K562 (cell line): ENCODE data around the gene PCSK7. TPM values are rescaled to one million over a fixed set of nuclear protein-coding genes. Genes with fewer than 3 reads are reported as not detected.

Experiments
- BCL6 ChIP-seq: fragments of 250-450 bp; sonication (Bioruptor Pico); IDR thresholded peaks from 2 replicates; pipeline ENCODE4 v1.4.0; 2020
- CBFA2T2 ChIP-seq: fragments of 450-650 bp; conservative IDR thresholded peaks from 2 replicates; pipeline ENCODE4 v1.6.1; 2017; ENCODE audit warnings: mild to moderate bottlenecking
- DPF2 ChIP-seq: fragments of 450-650 bp; IDR thresholded peaks from 2 replicates; pipeline ENCODE4 v1.6.1; 2016
- FOXM1 ChIP-seq, 2 experiments: fragments of 450-650 bp in 1 of 2; sonication (generic) in 1 of 2; formaldehyde crosslinking in 1 of 2; IDR thresholded peaks; 2 replicates each; pipeline versions ENCODE4 v1.6.1 to v1.9.0; 2017 to 2022; ENCODE audit warnings: low read depth in 2 of 2, mild to moderate bottlenecking in 2 of 2, missing genetic modification reagents in 1 of 2, moderate library complexity in 1 of 2
- GABPA ChIP-seq: fragments of 200-800 bp; sonication (Bioruptor generic); conservative IDR thresholded peaks from 2 replicates; pipeline ENCODE4 v1.6.1; 2016; ENCODE audit warnings: low read depth, missing genetic modification characterization, missing compliant biosample characterization
- GATA2 ChIP-seq: sonication (generic); formaldehyde crosslinking; IDR thresholded peaks from 2 replicates; pipeline ENCODE4 v1.4.0; 2020; ENCODE audit warnings: mild to moderate bottlenecking, missing genetic modification reagents
- KLF16 ChIP-seq: IDR thresholded peaks from 2 replicates; pipeline ENCODE4 v1.6.1; 2016; ENCODE audit warnings: antibody characterized with exemption
- MTA3 ChIP-seq: fragments of 450-650 bp; formaldehyde crosslinking; IDR thresholded peaks from 2 replicates; pipeline ENCODE4 v1.6.1; 2017; ENCODE audit warnings: mild to moderate bottlenecking, borderline replicate concordance
- PHB2 ChIP-seq: fragments of 450-650 bp; IDR thresholded peaks from 2 replicates; pipeline ENCODE4 v1.6.1; 2017; ENCODE audit warnings: low read depth
- RB1 ChIP-seq: fragments of 450-650 bp; IDR thresholded peaks from 2 replicates; pipeline ENCODE4 v1.6.1; 2017; ENCODE audit warnings: low read depth, mild to moderate bottlenecking
- SRF ChIP-seq, 2 experiments: fragments of 250-450, 450-650 bp in 1 of 2; sonication (Bioruptor Pico) in 1 of 2; sonication (generic) in 1 of 2; formaldehyde crosslinking; IDR thresholded peaks; 2 replicates each; pipeline versions ENCODE4 v1.5.0 to v1.5.1; 2020 to 2022; ENCODE audit warnings: mild to moderate bottlenecking in 1 of 2, missing genetic modification reagents in 1 of 2
- ZKSCAN8 ChIP-seq: fragments of 200-800 bp; sonication (Bioruptor generic); IDR thresholded peaks from 2 replicates; pipeline ENCODE4 v1.6.1; 2016; ENCODE audit warnings: missing genetic modification characterization, missing compliant biosample characterization
- ZNF143 ChIP-seq: sonication (generic); formaldehyde crosslinking; IDR thresholded peaks from 2 replicates; pipeline ENCODE4 v1.9.0; 2022; ENCODE audit warnings: mild to moderate bottlenecking, missing genetic modification reagents
- ZNF644 ChIP-seq: fragments of 200-800 bp; sonication (Bioruptor generic); IDR thresholded peaks from 2 replicates; pipeline ENCODE4 v1.6.1; 2016; ENCODE audit warnings: low read depth, missing genetic modification characterization, missing compliant biosample characterization
- polyA plus RNA-seq, 8 experiments: library from polyadenylated mRNA; depleted of rRNA in 4 of 8; stranded (reverse) in 5 of 8; unstranded in 3 of 8; fragments of >200 nt; fragmentation: Nextera tagmentation in 2 of 8; fragmentation: Illumina TruSeq in 1 of 8; extraction: Ambion mirVana in 2 of 8; extraction: Trizol in 1 of 8; gene quantifications; 2 replicates each; pipeline versions ENCODE4 v1.2.1 to v1.2.3, GENCODE V29; 2011 to 2014; ENCODE audit warnings: inconsistent platforms in 1 of 8, missing spikeins in 1 of 8
- total RNA-seq, 7 experiments: library from RNA; depleted of rRNA in 6 of 7; stranded (reverse); fragments of >200 nt in 6 of 7; fragmentation: Illumina TruSeq in 2 of 7; extraction: Trizol in 2 of 7; gene quantifications; 2 replicates each; pipeline versions ENCODE4 v1.2.1 to v1.2.3, GENCODE V29; 2011 to 2021; ENCODE audit warnings: low replicate concordance in 1 of 7
- TF ChIP-seq, protein P1 (sequence below): sonication (generic); formaldehyde crosslinking; IDR thresholded peaks from 2 replicates; pipeline ENCODE4 v1.8.1; 2022; ENCODE audit warnings: missing genetic modification reagents
- TF ChIP-seq, protein P2 (sequence below): sonication (generic); formaldehyde crosslinking; IDR thresholded peaks from 2 replicates; pipeline ENCODE4 v1.8.1; 2023; ENCODE audit warnings: mild to moderate bottlenecking, missing genetic modification reagents
- TF ChIP-seq, protein P3 (sequence below), 2 experiments: IDR thresholded peaks in 1 of 2; conservative IDR thresholded peaks in 1 of 2; 2 replicates each; pipeline ENCODE4 v1.6.1; 2016; ENCODE audit warnings: low read depth in 2 of 2, mild to moderate bottlenecking in 1 of 2, missing compliant biosample characterization in 1 of 2, missing genetic modification characterization in 1 of 2, moderate library complexity in 1 of 2
- TF ChIP-seq, protein P4 (sequence below): conservative IDR thresholded peaks from 2 replicates; pipeline ENCODE4 v1.6.1; 2011; ENCODE audit warnings: low read depth, mild to moderate bottlenecking, low read length; ENCODE audit not compliant: control insufficient read depth

PCSK7 gene
- total and polyA plus RNA-seq, 9 of the 15 experiments (the other 6 are each of a cell fraction or from before 2014, with no cell fraction given): 3.1 to 29.2 (median 15.6) TPM

DNA sequence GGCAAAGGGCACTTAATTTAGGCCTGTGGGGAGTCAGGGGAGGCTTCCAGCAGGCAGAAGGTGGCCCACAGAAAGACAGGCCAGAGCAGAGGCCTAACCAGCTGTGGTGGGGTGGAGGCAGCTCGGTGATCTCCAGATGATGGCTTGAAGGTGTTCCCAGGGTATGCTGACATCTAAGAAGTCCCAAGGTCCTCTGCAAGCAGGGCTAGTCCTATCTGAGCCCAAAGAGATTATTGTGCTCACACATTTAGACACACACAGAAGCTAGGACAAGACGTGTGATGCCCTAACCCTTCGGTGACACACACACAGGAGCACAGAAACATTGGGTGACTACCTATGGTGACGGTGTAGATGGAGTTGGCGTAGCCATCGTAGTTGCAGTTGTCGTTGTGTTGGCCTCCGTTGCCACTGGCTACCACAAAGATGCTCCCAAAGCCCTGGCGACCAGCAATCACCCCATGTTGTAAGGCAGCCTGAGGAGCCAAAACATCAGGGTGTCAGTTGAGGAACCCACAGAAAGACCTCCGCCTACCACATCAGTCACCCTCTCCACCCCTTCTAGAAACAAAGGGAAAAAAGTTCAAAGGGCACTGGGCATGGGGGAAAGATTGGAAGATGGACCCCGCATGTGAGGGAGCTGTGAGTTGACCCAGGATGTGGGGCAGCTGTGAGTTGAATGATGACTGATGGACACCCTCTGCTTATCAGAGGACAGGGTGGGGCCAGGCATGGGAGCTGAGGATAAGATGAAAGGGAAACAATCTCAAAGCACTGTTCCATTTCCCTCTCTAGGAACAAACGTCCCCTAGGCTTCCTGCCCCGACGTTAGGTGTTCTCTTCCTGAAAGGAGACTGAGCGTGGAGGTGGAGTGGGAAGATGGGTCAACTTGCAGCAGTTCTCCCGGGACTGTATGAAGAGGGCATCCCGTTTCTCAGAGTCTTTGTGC lies 7.9 kb downstream of the PCSK7 start (continued):
- TF ChIP-seq, protein P1, sequence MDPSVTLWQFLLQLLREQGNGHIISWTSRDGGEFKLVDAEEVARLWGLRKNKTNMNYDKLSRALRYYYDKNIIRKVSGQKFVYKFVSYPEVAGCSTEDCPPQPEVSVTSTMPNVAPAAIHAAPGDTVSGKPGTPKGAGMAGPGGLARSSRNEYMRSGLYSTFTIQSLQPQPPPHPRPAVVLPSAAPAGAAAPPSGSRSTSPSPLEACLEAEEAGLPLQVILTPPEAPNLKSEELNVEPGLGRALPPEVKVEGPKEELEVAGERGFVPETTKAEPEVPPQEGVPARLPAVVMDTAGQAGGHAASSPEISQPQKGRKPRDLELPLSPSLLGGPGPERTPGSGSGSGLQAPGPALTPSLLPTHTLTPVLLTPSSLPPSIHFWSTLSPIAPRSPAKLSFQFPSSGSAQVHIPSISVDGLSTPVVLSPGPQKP: no peak
- TF ChIP-seq ZNF143 (no peak), GABPA (tag) (no peak), ZKSCAN8 (CRISPR knock-in tag) (peak; percentile 62; the same call in 1 of the 2 replicates), BCL6 (peak; percentile 59; the same call in 1 of the 2 replicates), RB1 (0 out of 2 replicates have a peak, but pooled peaks have one; percentile 44), KLF16 (peak; percentile 94), MTA3 (peak; percentile 62; the same call in 1 of the 2 replicates), PHB2 (peak; percentile 79), DPF2 (peak; percentile 94), SRF (CRISPR knock-in tag; IDR thresholded peaks at IDR 0.05) (no peak), FOXM1 (IDR thresholded peaks at IDR 0.05; ENCODE audit: low read depth) (peak; percentile 87), FOXM1 (CRISPR knock-in tag; IDR thresholded peaks at IDR 0.05; ENCODE audit: low read depth) (no peak), GATA2 (CRISPR knock-in tag) (peak; percentile 92), CBFA2T2 (peak; percentile 97), ZNF644 (peak; percentile 82)
- TF ChIP-seq, protein P2, sequence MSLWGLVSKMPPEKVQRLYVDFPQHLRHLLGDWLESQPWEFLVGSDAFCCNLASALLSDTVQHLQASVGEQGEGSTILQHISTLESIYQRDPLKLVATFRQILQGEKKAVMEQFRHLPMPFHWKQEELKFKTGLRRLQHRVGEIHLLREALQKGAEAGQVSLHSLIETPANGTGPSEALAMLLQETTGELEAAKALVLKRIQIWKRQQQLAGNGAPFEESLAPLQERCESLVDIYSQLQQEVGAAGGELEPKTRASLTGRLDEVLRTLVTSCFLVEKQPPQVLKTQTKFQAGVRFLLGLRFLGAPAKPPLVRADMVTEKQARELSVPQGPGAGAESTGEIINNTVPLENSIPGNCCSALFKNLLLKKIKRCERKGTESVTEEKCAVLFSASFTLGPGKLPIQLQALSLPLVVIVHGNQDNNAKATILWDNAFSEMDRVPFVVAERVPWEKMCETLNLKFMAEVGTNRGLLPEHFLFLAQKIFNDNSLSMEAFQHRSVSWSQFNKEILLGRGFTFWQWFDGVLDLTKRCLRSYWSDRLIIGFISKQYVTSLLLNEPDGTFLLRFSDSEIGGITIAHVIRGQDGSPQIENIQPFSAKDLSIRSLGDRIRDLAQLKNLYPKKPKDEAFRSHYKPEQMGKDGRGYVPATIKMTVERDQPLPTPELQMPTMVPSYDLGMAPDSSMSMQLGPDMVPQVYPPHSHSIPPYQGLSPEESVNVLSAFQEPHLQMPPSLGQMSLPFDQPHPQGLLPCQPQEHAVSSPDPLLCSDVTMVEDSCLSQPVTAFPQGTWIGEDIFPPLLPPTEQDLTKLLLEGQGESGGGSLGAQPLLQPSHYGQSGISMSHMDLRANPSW (CRISPR knock-in tag): 0 out of 2 replicates have a peak, but pooled peaks have one; percentile 45
- TF ChIP-seq, protein P3, sequence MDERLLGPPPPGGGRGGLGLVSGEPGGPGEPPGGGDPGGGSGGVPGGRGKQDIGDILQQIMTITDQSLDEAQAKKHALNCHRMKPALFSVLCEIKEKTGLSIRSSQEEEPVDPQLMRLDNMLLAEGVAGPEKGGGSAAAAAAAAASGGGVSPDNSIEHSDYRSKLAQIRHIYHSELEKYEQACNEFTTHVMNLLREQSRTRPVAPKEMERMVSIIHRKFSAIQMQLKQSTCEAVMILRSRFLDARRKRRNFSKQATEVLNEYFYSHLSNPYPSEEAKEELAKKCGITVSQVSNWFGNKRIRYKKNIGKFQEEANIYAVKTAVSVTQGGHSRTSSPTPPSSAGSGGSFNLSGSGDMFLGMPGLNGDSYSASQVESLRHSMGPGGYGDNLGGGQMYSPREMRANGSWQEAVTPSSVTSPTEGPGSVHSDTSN (CRISPR knock-in tag; IDR thresholded peaks at IDR 0.05; ENCODE audit: low read depth): 0 out of 2 replicates have a peak, but pooled peaks have one; percentile 40
- TF ChIP-seq, protein P3 (tag; conservative IDR thresholded peaks at IDR 0.05; ENCODE audit: low read depth): peak; percentile 92
- TF ChIP-seq, protein P4, sequence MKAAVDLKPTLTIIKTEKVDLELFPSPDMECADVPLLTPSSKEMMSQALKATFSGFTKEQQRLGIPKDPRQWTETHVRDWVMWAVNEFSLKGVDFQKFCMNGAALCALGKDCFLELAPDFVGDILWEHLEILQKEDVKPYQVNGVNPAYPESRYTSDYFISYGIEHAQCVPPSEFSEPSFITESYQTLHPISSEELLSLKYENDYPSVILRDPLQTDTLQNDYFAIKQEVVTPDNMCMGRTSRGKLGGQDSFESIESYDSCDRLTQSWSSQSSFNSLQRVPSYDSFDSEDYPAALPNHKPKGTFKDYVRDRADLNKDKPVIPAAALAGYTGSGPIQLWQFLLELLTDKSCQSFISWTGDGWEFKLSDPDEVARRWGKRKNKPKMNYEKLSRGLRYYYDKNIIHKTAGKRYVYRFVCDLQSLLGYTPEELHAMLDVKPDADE: peak; percentile 54; the same call in 1 of the 2 replicates
